HL-60 (cell line): ENCODE measurements around the gene WDR77.

Experiments used
- DNase-seq, 2 experiments: peaks; one replicate each; pipeline ENCODE4 v3.0.0-alpha.2; 2010 to 2020; ENCODE audit warnings: low read depth in 1 of 2, low spot score in 1 of 2
- H3K27ac ChIP-seq: fragments of 250-450 bp; sonication (Bioruptor Pico); replicated peaks from 2 replicates; pipeline ENCODE4 v1.5.1; 2020; ENCODE audit warnings: mild to moderate bottlenecking, moderate library complexity
- H3K27me3 ChIP-seq: fragments of 250-450 bp; sonication (Bioruptor Pico); 2 replicates; pipeline ENCODE4 v1.5.1; 2021; ENCODE audit warnings: mild to moderate bottlenecking, moderate library complexity; ENCODE audit not compliant: insufficient read depth, poor library complexity, severe bottlenecking
- H3K4me3 ChIP-seq: replicated peaks from 2 replicates; pipeline ENCODE4 v1.5.1; 2011; ENCODE audit warnings: mild to moderate bottlenecking, control low read depth, low read length; ENCODE audit not compliant: insufficient read depth
- CTCF ChIP-seq: IDR thresholded peaks from one replicate; pipeline ENCODE4 v1.5.1; 2011; ENCODE audit warnings: low read length, control low read depth, inconsistent platforms; ENCODE audit not compliant: insufficient read depth
- GABPA ChIP-seq: IDR thresholded peaks from 2 replicates; pipeline ENCODE4 v1.6.1; 2012; ENCODE audit warnings: low read depth
- POLR2AphosphoS5 ChIP-seq: IDR thresholded peaks from 2 replicates; pipeline ENCODE4 v1.6.1; 2012; ENCODE audit warnings: low read depth
- REST ChIP-seq: IDR thresholded peaks from 2 replicates; pipeline ENCODE4 v1.6.1; 2012; ENCODE audit warnings: low read depth; ENCODE audit not compliant: insufficient replicate concordance
- SPI1 ChIP-seq: IDR thresholded peaks from 2 replicates; pipeline ENCODE4 v1.6.1; 2012; ENCODE audit warnings: low read depth, mild to moderate bottlenecking, borderline replicate concordance

The WDR77 gene

GRCh38 chr1:111399792-111400610, 49.1 kb downstream of the WDR77 start:
- Histone ChIP-seq H3K4me3 (no peak overlapping the region), H3K27ac (no peak overlapping the region), H3K27me3 (peaks cover 23% of the 10 kb centered on the region)
- peak in 1 of 2 experiments; percentile 43 for DNase-seq
- no peak for TF ChIP-seq GABPA
- TF ChIP-seq REST = no peak
- TF ChIP-seq CTCF = peak; percentile 41
- no peak for TF ChIP-seq SPI1
- TF ChIP-seq POLR2AphosphoS5 = no peak

GRCh38 chr1:111392460-111392945, 56.6 kb downstream of the WDR77 start:
- TF ChIP-seq SPI1 (peak; percentile 84), POLR2AphosphoS5 (no peak), GABPA (no peak)
- H3K27me3 ChIP-seq = peaks cover 9% of the 10 kb centered on the region
- DNase-seq = no peak

GRCh38 chr1:111392042-111392441, 57.0 kb downstream of the WDR77 start:
- Histone ChIP-seq H3K27ac (no peak overlapping the region), H3K27me3 (peaks cover 9% of the 10 kb centered on the region), H3K4me3 (no peak overlapping the region)
- no peak for DNase-seq
- TF ChIP-seq REST (no peak), POLR2AphosphoS5 (no peak), CTCF (no peak), SPI1 (no peak), GABPA (no peak)

More at GRCh38 chr1:111392460-111392945, 56.6 kb downstream of the WDR77 start:
- no peak overlapping the region for H3K4me3 ChIP-seq
- H3K27ac ChIP-seq = no peak overlapping the region
